ENCODE data around the gene SPATS2.

DNA sequence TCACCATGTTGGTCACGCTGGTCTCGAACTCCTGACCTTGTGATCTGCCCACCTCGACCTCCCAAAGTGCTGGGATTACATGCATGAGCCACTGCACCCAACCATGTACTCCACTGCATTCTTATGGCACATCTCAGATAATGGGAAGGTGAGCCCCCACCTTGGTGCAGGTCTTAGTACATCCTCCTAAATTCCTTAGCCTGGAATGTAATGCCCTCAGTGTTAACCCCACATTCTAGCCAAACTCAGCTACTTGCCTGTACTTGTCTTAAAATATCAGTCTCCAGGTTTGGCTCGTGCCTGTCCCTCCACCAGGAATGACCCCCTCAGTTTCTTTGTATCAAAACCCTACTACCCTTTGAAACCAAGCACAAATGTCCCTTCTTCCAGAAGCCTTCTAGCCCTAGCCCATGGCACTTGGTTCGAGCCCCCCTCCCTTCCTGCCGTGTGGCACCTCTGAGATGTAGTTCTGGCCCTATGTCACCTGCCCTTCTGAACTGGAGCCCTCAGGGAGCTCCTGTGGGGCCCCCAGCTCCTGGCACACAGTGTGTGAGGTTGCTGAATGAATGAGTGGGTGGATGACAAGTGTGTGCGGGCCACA lies 179.9 kb downstream of the SPATS2 start:
- TF ChIP-seq, protein P1, sequence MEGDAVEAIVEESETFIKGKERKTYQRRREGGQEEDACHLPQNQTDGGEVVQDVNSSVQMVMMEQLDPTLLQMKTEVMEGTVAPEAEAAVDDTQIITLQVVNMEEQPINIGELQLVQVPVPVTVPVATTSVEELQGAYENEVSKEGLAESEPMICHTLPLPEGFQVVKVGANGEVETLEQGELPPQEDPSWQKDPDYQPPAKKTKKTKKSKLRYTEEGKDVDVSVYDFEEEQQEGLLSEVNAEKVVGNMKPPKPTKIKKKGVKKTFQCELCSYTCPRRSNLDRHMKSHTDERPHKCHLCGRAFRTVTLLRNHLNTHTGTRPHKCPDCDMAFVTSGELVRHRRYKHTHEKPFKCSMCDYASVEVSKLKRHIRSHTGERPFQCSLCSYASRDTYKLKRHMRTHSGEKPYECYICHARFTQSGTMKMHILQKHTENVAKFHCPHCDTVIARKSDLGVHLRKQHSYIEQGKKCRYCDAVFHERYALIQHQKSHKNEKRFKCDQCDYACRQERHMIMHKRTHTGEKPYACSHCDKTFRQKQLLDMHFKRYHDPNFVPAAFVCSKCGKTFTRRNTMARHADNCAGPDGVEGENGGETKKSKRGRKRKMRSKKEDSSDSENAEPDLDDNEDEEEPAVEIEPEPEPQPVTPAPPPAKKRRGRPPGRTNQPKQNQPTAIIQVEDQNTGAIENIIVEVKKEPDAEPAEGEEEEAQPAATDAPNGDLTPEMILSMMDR (IDR thresholded peaks at IDR 0.05) = no peak
- no peak for TF ChIP-seq POLR2A (IDR thresholded peaks at IDR 0.05)

Data from testis (tissue), 2 donors.